ENCODE results near the gene KIAA0753.
"Not testable (repeated sequence)": the region's sequence is repeated elsewhere in the genome, so short reads cannot be mapped to it uniquely, and the experiment has no call there.

Gene KIAA0753

GRCh38 chr17:6666077-6666521 is 25.6 kb upstream of the KIAA0753 start:
- TF ChIP-seq CTCF (IDR thresholded peaks at IDR 0.05; ENCODE audit: low read depth, low read length) = peak; percentile 70
- no peak for TF ChIP-seq EZH2phosphoT487 (IDR thresholded peaks at IDR 0.05; ENCODE audit: low read depth)
- no peaks in the 10 kb centered on the region for H3K36me3 ChIP-seq (replicated peaks; ENCODE audit: low read depth, low read length)
- no peaks in the 10 kb centered on the region for H3K79me2 ChIP-seq (ENCODE audit: low read length)
- peak overlapping the region; percentile 12; the same call in 1 of the 2 replicates for H3K4me2 ChIP-seq (ENCODE audit: low read length)
- H3K4me3 ChIP-seq (ENCODE audit: low read length) = no peak overlapping the region
- no peaks in the 10 kb centered on the region for H3K27me3 ChIP-seq (ENCODE audit: low read depth, low read length)
- no peak overlapping the region for H3K9ac ChIP-seq (ENCODE audit: low read length)
- no peaks in the 10 kb centered on the region for H4K20me1 ChIP-seq (ENCODE audit: insufficient read depth, low read length)
- H2AFZ ChIP-seq (ENCODE audit: low read depth, low read length) = no peak overlapping the region
- no peak overlapping the region for H3K27ac ChIP-seq (ENCODE audit: low read length)
- H3K4me1 ChIP-seq (ENCODE audit: low read length) = peaks cover 7% of the 10 kb centered on the region
- H3K9me3 ChIP-seq (ENCODE audit: insufficient read depth, low read length) = no peaks in the 10 kb centered on the region

GRCh38 chr17:6663200-6663599 is 22.7 kb upstream of the KIAA0753 start:
- not testable (repeated sequence) for H3K4me2 ChIP-seq (ENCODE audit: low read length); H3K9ac ChIP-seq (ENCODE audit: low read length); H4K20me1 ChIP-seq (ENCODE audit: insufficient read depth, low read length); H3K4me3 ChIP-seq (ENCODE audit: low read length); H3K27ac ChIP-seq (ENCODE audit: low read length); H3K9me3 ChIP-seq (ENCODE audit: insufficient read depth, low read length); H2AFZ ChIP-seq (ENCODE audit: low read depth, low read length); H3K36me3 ChIP-seq (replicated peaks; ENCODE audit: low read depth, low read length); H3K79me2 ChIP-seq (ENCODE audit: low read length); H3K27me3 ChIP-seq (ENCODE audit: low read depth, low read length)
- H3K4me1 ChIP-seq (ENCODE audit: low read length) = peaks cover 17% of the 10 kb centered on the region

- Histone ChIP-seq H3K4me3 (ENCODE audit: low read length) (peak overlapping the region; percentile 56; the same call in 1 of the 2 replicates), H3K9me3 (ENCODE audit: insufficient read depth, low read length) (no peaks in the 10 kb centered on the region), H4K20me1 (ENCODE audit: insufficient read depth, low read length) (no peaks in the 10 kb centered on the region), H3K4me2 (ENCODE audit: low read length) (peak overlapping the region; percentile 81), H3K36me3 (replicated peaks; ENCODE audit: low read depth, low read length) (no peaks in the 10 kb centered on the region), H3K27ac (ENCODE audit: low read length) (no peak overlapping the region), H3K27me3 (ENCODE audit: low read depth, low read length) (no peaks in the 10 kb centered on the region), H2AFZ (ENCODE audit: low read depth, low read length) (no peak overlapping the region), H3K4me1 (ENCODE audit: low read length) (peaks cover 17% of the 10 kb centered on the region), H3K9ac (ENCODE audit: low read length) (no peak overlapping the region), H3K79me2 (ENCODE audit: low read length) (peaks cover 4% of the 10 kb centered on the region; the same call in 1 of the 2 replicates)
- TF ChIP-seq EZH2phosphoT487 (IDR thresholded peaks at IDR 0.05; ENCODE audit: low read depth) (no peak), CTCF (IDR thresholded peaks at IDR 0.05; ENCODE audit: low read depth, low read length) (no peak)
Observed at GRCh38 chr17:6661464-6661848, 20.9 kb upstream of the KIAA0753 start.

GRCh38 chr17:6660805-6661463 is 20.4 kb upstream of the KIAA0753 start:
- Histone ChIP-seq H3K9ac (ENCODE audit: low read length) (peak overlapping the region; percentile 24; the same call in 1 of the 2 replicates), H2AFZ (ENCODE audit: low read depth, low read length) (no peak overlapping the region), H3K4me1 (ENCODE audit: low read length) (peaks cover 17% of the 10 kb centered on the region), H3K9me3 (ENCODE audit: insufficient read depth, low read length) (no peaks in the 10 kb centered on the region), H3K79me2 (ENCODE audit: low read length) (peaks cover 4% of the 10 kb centered on the region; the same call in 1 of the 2 replicates), H3K4me3 (ENCODE audit: low read length) (peak overlapping the region; percentile 59), H3K27ac (ENCODE audit: low read length) (peak overlapping the region; percentile 63), H3K36me3 (replicated peaks; ENCODE audit: low read depth, low read length) (no peaks in the 10 kb centered on the region), H3K4me2 (ENCODE audit: low read length) (peak overlapping the region; percentile 81), H3K27me3 (ENCODE audit: low read depth, low read length) (no peaks in the 10 kb centered on the region), H4K20me1 (ENCODE audit: insufficient read depth, low read length) (no peaks in the 10 kb centered on the region)
- TF ChIP-seq CTCF (IDR thresholded peaks at IDR 0.05; ENCODE audit: low read depth, low read length) (no peak), EZH2phosphoT487 (IDR thresholded peaks at IDR 0.05; ENCODE audit: low read depth) (no peak)
